Central memory CD4-positive, alpha-beta T cell (primary cell): ENCODE measurements around the gene ITGB6.
"Not testable (repeated sequence)": the region's sequence is repeated elsewhere in the genome, so short reads cannot be mapped to it uniquely, and the experiment has no call there.

Experiments
- DNase-seq: peaks from one replicate; pipeline ENCODE4 v3.0.0; 2022

ITGB6 gene

DNA sequence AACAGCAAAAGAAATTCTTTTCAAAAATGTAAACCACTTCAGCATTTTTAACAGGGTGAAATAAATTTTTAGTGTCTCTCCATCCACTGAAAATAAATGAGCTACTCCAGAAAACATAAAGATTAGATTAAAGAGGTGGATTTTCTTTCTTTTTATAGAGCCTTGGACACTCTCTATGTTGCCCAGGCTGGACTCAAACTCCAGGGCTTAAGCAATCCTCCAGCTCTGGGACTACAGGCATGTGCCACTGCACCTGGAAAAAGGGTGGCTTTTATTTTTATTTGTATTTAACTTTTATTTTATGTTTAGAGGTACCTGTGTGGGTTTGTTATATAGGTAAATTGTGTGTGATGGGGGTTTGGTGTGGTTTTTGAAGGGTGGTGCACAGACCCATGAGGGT lies 19.9 kb downstream of the ITGB6 start:
- no peak for DNase-seq

DNA sequence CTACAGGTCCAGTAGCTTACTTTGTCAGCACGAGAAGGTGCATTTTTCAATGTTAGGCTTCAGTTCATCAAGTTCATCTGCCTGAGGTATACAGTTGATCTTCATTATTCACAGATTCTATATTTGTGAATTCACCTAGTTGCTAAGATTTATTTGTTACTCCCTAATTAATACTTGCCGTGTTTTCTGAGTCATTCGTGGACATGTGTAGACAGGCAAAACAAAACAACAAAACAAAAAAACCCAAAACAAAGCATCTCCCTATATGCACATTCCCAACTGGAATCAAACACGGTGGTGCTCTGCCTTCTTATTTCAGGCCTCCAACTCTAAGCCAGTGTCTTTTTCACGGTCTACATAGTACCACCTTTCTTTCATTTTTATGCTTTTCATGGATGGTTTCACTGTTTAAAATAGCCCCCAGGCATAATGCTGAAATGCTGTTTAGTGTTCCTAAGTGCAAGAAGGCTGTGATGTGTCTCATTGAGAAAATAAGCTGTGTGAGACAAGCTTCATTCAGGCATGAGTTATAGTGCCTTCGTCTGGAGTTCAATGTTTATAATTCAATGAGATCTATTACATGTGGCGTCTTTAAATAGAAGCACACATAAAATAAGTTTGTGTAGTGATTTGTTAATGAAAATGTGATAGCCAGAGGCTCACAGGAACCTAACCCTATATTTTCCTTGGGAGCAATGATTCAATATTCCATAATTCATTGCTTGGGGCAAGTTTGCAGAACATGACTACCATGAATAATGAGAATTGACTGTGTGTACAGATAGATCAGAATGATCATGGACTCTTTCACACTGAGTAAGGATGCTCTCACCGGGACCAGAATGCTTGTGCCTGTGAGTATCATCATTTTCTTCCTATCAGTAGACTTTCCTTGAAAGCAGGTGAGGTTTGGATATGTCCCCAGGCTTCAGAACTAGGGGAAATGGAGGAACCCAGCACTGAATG lies 24.6 kb downstream of the ITGB6 start:
- DNase-seq: no peak

DNA sequence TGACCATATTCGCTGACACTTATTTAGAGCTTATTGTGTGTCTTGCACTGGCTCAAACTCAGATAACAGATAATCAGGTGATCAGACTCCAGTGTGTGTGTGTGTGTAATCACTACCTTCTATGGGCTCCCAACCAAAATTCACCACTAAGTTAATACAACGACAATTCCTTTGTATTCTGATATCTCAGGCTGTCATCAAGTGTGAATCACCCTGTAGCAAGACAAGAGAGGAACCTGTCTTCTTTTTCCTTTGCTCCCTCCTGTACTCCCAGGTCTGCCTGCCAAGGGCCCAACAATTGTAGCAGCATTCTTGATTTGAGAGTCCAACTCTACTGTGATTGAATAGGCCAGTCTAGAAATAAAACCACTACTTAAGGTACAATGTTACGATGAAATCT lies 25.8 kb downstream of the ITGB6 start:
- DNase-seq: no peak

DNA sequence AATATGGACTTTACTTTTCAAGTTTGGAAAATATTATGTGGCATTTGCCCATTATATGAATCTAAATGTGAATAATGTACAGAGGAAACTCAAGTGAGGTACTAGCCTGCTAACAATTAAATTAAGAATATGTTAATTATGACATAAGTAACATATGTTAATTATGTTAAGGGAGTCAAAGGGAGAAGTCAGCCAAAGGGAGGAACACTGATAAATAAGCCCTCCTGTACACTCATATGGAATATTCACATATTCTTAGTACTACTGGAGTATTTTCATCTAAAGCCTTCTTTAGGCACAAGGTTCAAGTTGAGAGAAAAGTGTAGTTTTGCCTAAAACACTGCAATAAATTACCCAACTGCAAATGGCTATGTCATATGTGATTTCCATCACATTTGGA lies 30.1 kb downstream of the ITGB6 start:
- DNase-seq: no peak

DNA sequence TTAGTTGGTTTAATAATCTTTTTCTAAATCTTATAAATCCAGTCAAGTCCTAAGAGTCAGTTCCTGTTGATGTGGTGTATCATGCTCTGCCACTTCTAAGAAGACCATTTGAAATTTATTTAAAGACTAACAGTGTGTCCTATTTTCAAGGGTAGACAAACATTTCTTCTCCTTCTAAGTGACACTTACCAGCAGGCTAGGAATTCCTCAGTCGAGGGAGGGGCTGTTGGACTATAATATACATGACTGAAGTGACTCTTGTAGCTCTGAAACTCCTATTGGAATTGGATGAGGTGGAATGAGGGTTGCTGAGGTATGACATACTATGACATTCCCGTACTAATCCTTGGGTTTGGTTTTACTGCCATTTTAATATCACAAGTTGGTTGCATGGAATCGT lies 30.6 kb downstream of the ITGB6 start:
- DNase-seq: no peak

DNA sequence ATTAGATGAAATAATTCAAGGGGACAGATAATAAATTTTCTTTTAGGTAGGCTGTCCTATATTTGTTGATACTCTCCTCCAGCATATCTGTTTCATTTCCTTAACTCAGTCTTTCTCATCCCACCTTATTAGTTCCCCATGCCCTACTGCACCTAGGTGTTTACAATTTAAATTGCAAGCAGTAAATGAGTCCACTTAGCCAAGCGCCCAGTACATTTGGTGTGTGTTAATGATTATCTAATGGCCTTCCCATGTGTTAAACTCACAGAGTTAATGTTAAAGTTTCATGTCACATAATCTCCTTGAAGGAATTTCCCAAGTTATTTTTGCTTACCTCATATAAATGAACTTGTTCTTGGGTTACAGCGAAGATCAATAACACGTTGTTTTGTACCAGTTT lies 31.2 kb downstream of the ITGB6 start:
- DNase-seq: no peak

DNA sequence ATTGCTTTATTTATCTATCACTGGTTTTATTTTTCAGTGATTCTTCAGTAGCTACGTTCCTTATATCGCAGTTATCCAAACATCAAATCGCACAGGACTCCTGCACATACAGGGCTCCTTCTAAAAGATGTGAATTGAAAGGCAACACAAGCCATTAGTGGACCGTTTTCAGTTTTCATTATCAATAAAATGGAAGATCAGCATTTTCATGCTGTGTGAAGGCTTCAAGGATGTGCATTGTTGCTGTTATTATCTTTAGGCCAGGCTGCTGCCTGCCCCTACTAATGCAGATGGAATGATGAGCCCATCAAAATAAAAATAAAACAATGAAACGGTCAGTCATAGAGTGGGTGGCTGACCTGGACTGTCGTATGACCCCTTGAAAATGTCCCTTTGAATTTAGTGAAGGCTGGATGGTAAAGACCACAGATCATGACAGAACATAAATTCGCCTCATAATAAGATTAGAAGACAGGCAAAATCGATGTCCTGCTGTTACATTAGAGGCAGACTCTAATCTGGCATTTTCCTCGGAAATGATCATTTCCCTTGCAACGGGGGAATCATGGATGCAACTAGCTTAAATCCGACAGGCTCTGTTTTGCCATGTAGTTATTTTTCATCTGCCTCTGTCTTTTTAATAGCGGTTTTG lies 32.9 kb downstream of the ITGB6 start:
- no peak for DNase-seq

DNA sequence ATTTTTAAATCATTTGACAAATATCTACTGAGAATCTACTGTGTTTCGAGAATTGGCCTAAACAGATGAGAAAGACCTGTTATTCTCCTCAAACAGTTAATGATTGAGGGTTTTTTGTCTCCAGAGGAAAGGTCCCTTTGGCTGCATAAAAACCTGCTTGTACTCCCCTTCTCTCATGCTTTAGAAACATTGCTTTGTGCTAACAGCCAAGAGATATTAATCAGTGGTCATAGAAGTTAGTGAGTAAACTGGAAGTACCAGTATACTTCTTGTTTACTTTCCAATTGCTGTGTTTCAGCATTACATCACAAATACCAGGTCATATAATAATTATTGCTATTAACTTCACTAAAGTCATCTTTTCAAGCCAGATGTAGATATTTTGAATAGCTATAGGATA lies 34.1 kb downstream of the ITGB6 start:
- DNase-seq: no peak

DNA sequence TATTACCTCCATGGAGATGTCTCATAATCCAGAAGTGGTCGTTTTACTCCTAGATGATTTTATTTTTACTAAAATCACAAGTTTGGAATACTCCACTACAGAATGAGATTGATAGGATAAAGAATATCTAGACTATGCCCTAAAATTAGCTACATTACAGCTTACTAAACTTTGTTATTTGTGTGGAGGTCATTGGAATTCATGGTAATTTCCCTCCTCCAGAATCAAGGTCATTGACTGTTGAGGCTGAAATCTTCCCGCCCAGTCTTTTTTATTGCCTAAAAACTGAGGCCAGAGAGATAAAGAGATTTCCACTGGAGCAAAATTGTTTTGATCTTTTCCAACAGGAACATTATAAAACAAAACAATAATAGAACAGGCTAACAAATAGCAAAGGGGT lies 35.0 kb downstream of the ITGB6 start:
- DNase-seq: no peak

DNA sequence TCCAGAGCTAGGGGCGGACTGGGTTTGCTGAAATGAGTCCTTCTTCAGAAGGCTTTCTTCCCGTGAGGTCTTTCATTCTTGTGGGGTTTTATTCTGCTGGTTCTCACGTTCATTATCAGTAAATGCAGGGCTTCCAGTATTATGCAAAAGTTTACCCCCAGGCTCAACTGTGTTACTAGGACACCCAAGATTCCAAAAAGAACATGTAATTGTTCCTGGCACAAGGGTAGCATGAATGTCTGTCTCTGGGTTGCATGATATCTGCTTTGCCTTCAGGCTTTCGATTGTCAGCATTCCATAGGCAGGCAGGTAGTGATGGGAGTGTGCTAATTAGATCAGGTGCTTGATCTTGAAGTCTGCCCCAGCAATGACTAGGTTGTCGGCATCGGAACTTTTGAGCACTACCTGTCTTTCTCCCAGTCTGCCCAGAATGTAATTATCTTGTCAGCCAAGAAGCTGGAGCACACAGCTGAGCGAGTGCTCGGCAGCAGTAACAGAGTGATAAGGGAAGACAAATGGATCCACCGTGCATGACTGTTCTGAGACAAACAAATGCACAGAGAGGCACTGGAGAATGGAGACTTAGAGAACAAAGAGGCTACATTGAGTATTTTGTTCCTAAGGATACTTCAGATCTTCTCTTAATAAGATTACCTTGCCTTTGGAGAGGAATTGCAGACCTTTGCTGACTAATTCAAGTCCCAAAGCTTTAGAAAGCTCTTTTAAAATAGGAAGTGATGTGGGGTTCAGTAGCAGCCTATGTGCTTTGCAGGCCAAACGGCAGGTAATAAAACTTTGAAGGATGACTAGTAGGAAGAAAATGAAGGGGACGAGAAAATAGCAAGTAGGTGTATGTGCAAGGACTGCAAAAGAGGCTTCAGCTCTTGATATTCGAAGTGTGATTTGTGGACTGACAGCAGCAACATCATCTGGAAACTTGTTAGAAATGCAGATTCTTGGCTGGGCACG lies 41.9 kb downstream of the ITGB6 start:
- DNase-seq: no peak

DNA sequence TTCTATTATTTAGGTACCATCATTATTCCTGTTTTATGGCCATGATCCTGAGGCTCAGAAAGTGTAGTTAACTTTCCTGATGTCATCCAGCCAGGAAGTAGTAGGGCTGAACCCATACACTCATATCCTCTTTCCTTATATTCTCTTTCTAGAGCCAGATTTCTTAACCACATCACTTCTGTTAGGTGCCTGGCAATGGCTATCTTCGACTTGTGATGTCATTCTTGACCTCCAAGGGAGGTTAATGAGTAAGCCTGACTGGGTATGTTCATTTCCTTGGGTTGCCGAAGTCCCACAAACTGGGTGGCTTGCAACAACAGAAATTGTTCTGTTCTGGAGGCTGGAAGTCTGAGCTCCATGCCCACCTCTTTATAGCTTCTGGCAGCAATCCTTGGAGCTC lies 43.4 kb downstream of the ITGB6 start:
- no peak for DNase-seq

DNA sequence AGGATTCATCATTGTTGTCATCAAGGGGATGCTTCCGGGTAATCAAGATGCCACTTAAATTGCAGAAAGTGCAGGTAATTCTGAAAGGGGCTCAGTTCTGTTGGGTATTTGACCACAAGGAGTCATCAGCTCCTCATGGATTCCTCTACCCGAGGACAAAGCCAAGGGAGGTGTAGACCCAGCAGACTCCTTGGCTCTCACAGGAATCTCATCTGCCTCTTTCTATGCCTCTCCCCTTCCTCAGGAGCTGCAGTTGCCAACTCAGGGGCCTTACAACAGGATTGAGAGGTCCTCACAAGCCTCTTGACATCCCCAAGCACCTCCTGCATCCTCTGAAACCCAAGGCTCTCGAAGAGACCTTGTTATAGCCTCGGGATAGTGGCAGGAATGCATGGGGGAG lies 44.0 kb downstream of the ITGB6 start:
- no peak for DNase-seq

DNA sequence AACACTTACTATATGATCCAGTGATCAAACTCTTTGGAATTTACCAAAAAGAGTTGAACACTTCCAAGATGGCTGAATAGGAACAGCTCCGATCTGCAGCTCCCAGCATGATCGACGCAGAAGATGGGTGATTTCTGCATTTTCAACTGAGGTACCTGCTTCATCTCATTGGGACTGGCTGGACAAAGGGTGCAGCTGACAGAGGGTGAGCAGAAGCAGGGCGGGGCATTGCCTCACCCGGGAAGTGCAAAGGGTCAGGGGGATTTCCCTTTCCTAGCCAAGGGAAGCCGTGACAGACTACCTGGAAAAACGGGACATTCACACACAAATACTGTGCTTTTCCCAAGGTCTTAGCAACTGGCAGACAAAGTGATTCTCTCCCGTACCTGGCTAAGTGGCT lies 51.7 kb downstream of the ITGB6 start:
- DNase-seq: not testable (repeated sequence)

DNA sequence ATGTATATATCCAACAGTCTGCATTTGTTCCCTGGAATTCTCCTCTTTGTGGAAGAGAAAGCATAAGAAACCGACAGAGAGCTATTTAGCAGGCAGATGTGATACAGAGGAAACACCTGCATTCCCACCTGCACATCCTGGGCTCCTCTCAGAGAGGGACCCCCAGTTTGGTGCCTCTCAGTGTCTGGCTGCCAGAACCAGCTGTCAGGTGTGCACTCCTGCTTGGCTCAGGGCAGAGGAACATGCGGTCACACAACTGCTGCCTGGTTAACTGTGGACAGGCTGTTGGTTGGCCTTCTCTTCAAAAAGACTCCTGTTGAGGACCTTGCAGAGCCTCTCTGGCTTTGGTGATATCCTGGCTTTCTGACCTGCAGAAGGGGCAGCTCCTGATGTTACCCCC lies 54.6 kb downstream of the ITGB6 start:
- DNase-seq: no peak

DNA sequence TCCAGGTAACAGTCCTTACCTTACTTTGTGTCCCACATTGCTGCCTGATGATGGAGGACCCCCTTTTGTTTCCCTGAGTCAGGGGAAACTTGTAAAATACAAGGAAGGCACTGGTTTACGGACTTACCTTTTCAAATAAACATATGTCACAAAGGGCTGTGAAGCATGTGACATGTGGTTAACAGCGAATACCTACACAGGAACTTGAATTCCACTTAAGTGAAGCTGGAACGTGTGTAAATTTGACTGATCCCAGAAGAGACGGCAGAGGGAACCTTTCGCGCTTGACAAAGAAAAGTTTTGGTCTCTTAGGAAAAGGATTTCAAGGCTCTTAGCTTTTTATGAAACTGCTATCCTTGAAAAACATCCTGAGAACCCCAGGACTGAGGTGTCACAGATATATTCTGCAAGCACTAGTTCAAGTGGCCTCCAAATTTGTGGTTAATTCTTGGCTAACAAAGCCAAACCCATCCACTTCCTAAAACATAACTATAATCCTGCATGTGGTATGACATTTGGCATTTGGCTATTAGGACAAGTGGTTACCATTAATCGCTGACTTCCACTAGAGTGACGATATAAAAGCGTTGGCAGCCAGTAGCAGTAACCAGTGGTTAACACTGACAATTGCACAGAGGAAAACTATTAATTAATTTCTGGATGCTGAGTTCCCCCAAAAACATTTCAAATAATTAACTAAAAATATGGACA lies 55.6 kb downstream of the ITGB6 start:
- no peak for DNase-seq

DNA sequence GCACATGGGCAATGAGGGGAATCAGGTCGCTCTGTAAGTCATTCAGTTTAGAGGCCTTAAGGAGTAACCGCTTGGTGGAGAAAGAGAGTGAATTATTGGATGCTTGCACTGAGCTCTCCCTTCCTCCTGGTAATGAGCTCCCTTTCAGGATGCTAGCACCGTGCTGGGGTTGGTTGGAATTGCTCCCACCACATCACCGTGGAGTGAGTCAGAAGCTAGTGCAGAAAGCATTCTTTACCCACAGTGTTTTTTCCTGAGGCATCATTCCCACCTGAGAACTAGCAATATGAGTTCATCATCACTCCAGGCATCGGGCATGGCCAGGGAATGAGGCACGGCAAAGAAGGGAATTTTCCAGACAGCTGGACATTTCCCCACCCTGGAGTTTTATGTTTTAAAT lies 57.6 kb downstream of the ITGB6 start:
- no peak for DNase-seq

DNA sequence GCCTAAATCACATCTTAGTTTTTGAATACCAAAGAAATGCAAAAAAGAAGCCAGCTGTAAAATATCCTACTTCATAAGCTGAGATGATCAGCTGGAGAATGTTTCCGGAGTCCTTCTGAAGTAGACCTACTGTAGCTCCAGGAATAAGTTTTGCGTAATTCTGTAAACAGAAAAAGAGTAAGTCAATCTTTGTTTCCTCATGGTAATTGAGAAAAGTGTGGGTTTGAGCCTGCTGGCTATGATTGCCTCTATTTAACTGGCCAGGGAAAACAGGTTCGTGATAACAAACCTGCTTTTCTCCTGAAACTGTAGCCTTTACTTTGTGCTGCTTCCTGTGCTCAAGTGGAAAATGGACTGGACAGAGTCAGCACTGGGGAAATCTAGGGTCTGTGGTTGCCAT lies 58.2 kb downstream of the ITGB6 start:
- no peak for DNase-seq

DNA sequence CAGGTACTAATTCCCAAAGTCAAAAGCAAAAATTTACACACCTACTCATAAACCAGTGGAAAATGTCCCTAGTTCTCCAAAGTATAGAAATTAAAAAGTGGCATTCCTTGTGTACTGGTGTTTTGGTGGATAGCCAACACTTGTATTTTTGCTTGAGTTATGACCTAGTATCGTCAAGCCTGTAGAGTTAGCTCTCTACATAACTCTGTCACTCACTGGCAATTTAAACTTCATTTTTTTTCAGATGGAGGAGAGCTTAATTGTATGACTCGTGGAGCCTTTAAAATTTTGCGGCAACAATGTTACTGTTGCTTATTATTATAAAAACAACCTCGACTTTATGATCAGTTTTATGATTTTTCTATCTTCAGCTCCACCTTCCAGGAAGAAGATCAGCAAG lies 58.7 kb downstream of the ITGB6 start:
- DNase-seq: no peak

DNA sequence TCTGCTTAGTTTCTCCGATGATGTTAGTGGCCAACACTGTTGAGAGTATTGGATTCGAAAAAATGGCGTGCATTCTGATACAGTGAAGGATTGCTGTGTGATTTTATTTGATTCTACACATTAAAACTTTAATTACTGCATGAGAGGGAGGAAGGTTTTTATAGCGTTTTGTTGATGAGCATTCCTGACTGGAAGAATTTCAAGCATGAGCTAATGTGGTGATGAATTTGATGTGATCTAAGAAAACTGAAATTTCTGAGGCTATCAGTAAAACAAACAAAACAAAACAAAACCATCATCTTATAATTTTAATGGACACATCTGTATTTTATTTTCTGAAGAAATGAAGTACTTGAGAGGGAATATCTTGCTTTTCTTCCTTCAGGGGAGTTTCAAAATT lies 59.6 kb downstream of the ITGB6 start:
- no peak for DNase-seq

DNA sequence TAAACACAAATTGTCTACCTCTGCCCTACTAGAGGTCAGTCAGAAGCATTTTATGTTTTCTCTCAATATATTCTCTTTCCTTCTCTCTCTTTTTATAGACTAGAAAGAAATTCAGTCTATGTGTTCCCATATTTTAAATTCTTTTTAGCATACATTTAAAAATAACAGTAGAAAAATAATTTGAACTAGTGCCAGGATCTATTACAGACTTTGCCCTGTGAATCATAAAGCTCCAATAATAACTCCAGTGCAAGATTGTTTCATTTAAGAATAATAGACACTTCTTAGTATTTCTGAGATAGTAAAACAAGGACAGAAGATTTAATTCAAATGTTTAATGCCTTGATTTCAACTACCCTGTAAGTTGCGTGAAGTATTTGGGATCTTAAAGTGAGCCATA lies 60.1 kb downstream of the ITGB6 start:
- no peak for DNase-seq

DNA sequence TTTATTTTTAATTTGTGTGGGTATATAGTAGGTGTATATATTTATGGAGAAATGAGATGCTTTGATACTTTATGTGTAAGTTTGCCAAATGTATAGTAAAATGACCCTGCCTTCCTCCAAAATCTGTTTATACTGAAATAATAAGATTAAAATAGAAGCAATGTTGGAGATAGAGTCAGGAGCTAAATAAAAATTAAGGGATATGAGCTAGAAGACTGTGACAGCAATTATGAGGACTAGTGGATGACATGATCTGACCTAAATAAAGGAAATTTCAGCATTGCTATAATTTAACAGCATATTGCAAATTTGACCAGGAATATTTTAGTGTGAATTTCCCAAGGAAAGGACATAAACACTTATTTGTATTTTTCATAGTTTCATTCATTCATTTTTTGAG lies 60.7 kb downstream of the ITGB6 start:
- no peak for DNase-seq

DNA sequence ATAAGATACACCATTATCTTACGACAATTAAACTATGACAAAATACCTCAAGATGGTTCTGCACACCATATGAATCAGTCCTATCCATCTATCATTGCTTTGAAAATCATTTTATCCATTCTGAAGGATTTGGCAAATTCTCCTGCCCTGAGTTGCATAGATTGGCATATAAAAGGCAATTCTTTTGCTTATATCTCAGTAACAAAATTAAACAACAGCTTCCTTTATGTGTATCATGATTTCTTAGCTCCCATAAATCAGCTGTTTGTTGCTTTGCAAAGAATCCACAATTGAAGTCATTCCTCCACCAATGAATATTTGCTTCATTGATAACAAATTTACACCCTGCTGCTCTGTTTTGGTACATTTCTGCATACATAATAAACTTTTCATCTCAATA lies 61.7 kb downstream of the ITGB6 start:
- DNase-seq: no peak

DNA sequence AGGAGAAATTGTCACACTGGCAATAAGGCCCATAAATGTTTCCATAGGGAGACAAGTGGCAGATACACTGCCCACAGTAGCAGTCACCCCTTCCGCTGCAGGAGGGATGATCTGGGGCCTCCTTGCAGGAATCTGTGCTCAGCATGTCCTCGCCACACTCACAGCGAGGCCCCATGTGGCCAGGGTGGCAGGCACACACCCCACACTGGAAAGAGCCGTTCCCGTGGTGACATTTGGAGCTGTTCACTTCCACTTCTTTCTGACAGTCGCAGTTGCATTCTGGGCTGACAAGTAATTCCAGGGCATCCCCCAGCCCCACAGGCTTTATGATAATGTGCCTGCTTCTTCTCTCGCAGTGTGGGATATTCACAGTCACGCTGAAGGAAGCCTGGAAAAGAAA lies 62.6 kb downstream of the ITGB6 start:
- DNase-seq: no peak
